Panc1 (cell line): ENCODE results near the gene LPAR3.

Experiments used
- CTCF ChIP-seq: fragments of 450-650 bp; IDR thresholded peaks from 2 replicates; pipeline ENCODE4 v1.5.1; 2017; ENCODE audit warnings: mild to moderate bottlenecking
- POLR2AphosphoS5 ChIP-seq: IDR thresholded peaks from 2 replicates; pipeline ENCODE4 v1.6.1; 2012; ENCODE audit warnings: mild to moderate bottlenecking, low read depth, low read length, moderate library complexity

- TF ChIP-seq CTCF (no peak), POLR2AphosphoS5 (no peak)
Observed at GRCh38 chr1:84840346-84840745, 52.7 kb downstream of the LPAR3 start.
